ENCODE data around the gene TSHZ2.

- TF ChIP-seq POLR2A (IDR thresholded peaks at IDR 0.05; ENCODE audit: low read depth, low read length), result no peak
- TF ChIP-seq POLR2AphosphoS5 (IDR thresholded peaks at IDR 0.05; ENCODE audit: low read depth, low read length), result no peak
Observed at GRCh38 chr20:52991830-52992229, 19.7 kb downstream of the TSHZ2 start.

All from GM12892 (cell line).